Activated B cell treated with CpG ODN at 0.5 μM for 24 hours (primary cell): ENCODE results near the gene KLK8. TPM values are rescaled to one million over a fixed set of nuclear protein-coding genes. Genes with fewer than 3 reads are reported as not detected.

Source experiments
- ATAC-seq: fragments of 200-7000 bp; cut with Tn5 transposase; one replicate; pipeline ENCODE4 v1.10.0; 2021; ENCODE audit warnings: low read depth, mild to moderate bottlenecking, moderate library complexity
- CTCF ChIA-PET: fragments of 350-600 bp; sonication (Branson Sonifier 250); formaldehyde crosslinking; loops from one replicate; lab custom pipeline; 2021; ENCODE audit warnings: antibody characterized with exemption; lab: Charles Lee
- POLR2A ChIA-PET: fragments of 350-600 bp; sonication (Branson Sonifier 250); formaldehyde crosslinking; loops from one replicate; lab custom pipeline; 2021; ENCODE audit warnings: antibody characterized with exemption; lab: Charles Lee
- DNase-seq: peaks from one replicate; pipeline ENCODE4 v3.0.0; 2022
- H3K27ac Mint-ChIP-seq: one replicate; pipeline ENCODE4 v1.8.0; 2020; ENCODE audit warnings: mixed read lengths
- H3K27me3 Mint-ChIP-seq: one replicate; pipeline ENCODE4 v1.8.0; 2021; ENCODE audit warnings: mixed read lengths
- H3K36me3 Mint-ChIP-seq: one replicate; pipeline ENCODE4 v1.8.0; 2021; ENCODE audit warnings: low read depth, mixed read lengths
- H3K4me1 Mint-ChIP-seq: one replicate; pipeline ENCODE4 v1.8.0; 2021; ENCODE audit warnings: mixed read lengths
- H3K4me3 Mint-ChIP-seq: one replicate; pipeline ENCODE4 v1.8.0; 2020; ENCODE audit warnings: mild to moderate bottlenecking, mixed read lengths
- H3K9me3 Mint-ChIP-seq: one replicate; pipeline ENCODE4 v1.8.0; 2020; ENCODE audit warnings: mixed read lengths
- intact Hi-C: fragments of 100-400 bp; cut with micrococcal nuclease; formaldehyde crosslinking; loops from one replicate; pipeline ENCODE4 v1.15.1; 2024
- total RNA-seq: library from RNA; stranded (reverse); gene quantifications from 2 replicates; pipeline ENCODE4 v1.2.3, GENCODE V29; 2022
- TF ChIP-seq, protein P1 (sequence below): fragments of 200-600 bp; IDR thresholded peaks from one replicate; pipeline ENCODE4 v1.8.0; 2022; ENCODE audit warnings: antibody characterized with exemption, mild to moderate bottlenecking

The KLK8 gene
- total RNA-seq, 1 donor from 2014 or later: not detected

DNA sequence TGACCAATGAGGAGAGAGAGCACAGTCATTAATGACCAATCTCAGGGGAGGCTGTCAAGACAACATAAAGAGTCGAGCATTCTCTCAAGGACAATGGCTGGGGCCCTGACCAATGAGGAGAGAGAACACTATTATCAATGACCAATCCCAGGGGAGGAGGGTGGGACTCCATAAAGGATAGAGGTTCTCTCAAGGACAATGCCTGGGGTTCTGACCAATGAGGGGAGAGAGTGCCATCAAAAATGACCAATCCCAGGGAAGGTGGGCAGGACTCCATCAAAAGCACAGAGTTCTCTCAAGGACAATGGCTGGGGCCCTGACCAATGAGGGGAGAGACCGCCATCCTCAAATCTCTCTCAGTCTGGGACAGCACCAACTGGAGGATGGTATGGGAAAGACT lies 28.3 kb upstream of the KLK8 start:
- H3K4me3 Mint-ChIP-seq: no peak overlapping the region
- intact Hi-C loops: no loop called here
- ChIA-PET POLR2A (no interaction called here), CTCF (no interaction called here)
- H3K9me3 Mint-ChIP-seq: no peaks in the 10 kb centered on the region
- DNase-seq (no peak), ATAC-seq (no peak)
- H3K27me3 Mint-ChIP-seq: peaks cover 22% of the 10 kb centered on the region
- no peaks in the 10 kb centered on the region for H3K36me3 Mint-ChIP-seq
- no peak overlapping the region for H3K27ac Mint-ChIP-seq
- TF ChIP-seq, protein P1, sequence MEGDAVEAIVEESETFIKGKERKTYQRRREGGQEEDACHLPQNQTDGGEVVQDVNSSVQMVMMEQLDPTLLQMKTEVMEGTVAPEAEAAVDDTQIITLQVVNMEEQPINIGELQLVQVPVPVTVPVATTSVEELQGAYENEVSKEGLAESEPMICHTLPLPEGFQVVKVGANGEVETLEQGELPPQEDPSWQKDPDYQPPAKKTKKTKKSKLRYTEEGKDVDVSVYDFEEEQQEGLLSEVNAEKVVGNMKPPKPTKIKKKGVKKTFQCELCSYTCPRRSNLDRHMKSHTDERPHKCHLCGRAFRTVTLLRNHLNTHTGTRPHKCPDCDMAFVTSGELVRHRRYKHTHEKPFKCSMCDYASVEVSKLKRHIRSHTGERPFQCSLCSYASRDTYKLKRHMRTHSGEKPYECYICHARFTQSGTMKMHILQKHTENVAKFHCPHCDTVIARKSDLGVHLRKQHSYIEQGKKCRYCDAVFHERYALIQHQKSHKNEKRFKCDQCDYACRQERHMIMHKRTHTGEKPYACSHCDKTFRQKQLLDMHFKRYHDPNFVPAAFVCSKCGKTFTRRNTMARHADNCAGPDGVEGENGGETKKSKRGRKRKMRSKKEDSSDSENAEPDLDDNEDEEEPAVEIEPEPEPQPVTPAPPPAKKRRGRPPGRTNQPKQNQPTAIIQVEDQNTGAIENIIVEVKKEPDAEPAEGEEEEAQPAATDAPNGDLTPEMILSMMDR: no peak
- H3K4me1 Mint-ChIP-seq: no peaks in the 10 kb centered on the region

DNA sequence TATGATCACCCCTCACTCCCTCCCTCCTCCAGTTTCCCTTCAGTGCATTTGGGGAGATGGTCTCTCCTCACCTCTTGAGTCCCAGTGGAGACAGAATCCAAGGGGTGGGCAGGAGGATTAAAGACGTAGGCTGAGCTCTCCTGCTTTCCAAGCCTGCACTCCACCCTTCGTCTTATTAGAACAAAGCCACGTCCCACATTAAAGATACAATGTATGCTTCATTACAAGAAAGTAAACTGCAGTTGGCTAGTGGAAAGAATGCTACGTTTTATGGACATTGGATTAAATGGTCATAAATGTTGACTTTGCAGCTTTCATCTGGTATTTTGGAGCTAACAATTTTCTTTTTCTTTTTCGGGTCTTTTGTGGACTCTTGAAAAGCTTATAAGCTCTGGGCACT lies 26.5 kb upstream of the KLK8 start:
- ChIA-PET POLR2A (no interaction called here), CTCF (no interaction called here)
- peaks cover 24% of the 10 kb centered on the region for H3K27me3 Mint-ChIP-seq
- H3K9me3 Mint-ChIP-seq: no peaks in the 10 kb centered on the region
- TF ChIP-seq, protein P1: no peak
- H3K36me3 Mint-ChIP-seq: no peaks in the 10 kb centered on the region
- no peak overlapping the region for H3K27ac Mint-ChIP-seq
- no peak for ATAC-seq
- intact Hi-C loops: no loop called here
- no peaks in the 10 kb centered on the region for H3K4me1 Mint-ChIP-seq
- no peak for DNase-seq
- no peak overlapping the region for H3K4me3 Mint-ChIP-seq

DNA sequence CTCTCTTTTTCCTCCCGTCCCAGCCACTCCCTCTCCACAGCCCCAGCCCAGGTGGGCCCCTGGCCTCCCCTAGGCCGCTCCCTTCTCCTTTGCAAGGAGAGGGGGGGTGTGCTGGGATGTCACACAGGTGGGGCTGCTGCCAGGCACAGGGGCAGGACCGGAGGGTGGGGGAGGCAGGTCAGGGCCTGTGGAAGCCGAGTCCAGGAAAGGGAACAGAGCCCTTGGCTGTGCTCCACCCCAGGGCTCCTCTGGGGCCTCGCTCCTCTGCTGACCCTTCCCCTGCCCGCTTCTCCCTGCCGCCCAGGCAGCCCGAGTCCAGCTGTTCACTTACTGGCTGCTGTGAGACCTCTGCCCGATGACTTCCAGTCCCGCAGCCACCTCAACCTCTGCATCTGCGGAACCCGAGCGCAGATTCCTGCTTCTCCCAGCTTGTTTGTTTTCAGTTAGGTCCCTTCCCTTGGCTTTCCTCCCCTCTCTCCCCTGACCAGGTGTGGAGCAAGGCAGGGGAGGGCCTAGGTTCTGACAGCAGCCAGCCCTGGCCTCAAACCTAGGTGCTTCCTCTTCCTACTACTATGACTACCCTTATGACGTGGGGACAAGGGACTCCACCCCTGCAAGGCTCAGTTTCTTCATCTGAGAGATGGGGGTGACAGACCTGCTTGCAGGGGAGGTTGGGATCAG lies 25.9 kb upstream of the KLK8 start:
- TF ChIP-seq, protein P1: no peak
- no peak for DNase-seq
- no peak for ATAC-seq
- H3K4me1 Mint-ChIP-seq: no peaks in the 10 kb centered on the region
- no peak overlapping the region for H3K27ac Mint-ChIP-seq
- ChIA-PET CTCF (no interaction called here), POLR2A (no interaction called here)
- peaks cover 28% of the 10 kb centered on the region for H3K27me3 Mint-ChIP-seq
- H3K36me3 Mint-ChIP-seq: no peaks in the 10 kb centered on the region
- intact Hi-C loops: no loop called here
- H3K9me3 Mint-ChIP-seq: no peaks in the 10 kb centered on the region
- no peak overlapping the region for H3K4me3 Mint-ChIP-seq

DNA sequence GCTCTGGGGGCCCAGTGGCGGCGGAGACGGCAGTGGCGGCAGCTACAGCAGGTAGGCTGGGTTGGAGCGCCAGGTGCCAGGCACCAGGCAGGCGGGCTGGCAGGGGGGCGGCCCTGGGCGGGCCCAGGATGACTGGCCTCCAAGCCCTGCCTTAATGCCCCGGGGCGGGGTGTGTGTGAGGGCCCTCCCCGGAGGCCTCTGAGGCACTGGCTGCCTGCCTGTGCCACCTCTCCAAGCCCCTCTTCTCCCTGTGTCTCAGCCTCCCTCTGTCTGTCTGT lies 25.1 kb upstream of the KLK8 start, which contains the start of gene KLK11:
KLK11 (minus strand) TSS at position 63 of the 278 bp plus-strand sequence. CDS start 985 bp downstream, outside the sequence.
- Mint-ChIP-seq H3K27ac (no peak within 1 kb of the TSS), H3K4me1 (no peaks in the 10 kb centered on the region), H3K27me3 (peaks cover 27% of the 10 kb centered on the region), H3K9me3 (no peaks in the 10 kb centered on the region), H3K36me3 (no peaks in the 10 kb centered on the region), H3K4me3 (no peak within 1 kb of the TSS)
- intact Hi-C loops: no loop called here
- ChIA-PET CTCF (no interaction called here), POLR2A (no interaction called here)
- DNase-seq (no peak), ATAC-seq (no peak)
- TF ChIP-seq, protein P1: no peak

DNA sequence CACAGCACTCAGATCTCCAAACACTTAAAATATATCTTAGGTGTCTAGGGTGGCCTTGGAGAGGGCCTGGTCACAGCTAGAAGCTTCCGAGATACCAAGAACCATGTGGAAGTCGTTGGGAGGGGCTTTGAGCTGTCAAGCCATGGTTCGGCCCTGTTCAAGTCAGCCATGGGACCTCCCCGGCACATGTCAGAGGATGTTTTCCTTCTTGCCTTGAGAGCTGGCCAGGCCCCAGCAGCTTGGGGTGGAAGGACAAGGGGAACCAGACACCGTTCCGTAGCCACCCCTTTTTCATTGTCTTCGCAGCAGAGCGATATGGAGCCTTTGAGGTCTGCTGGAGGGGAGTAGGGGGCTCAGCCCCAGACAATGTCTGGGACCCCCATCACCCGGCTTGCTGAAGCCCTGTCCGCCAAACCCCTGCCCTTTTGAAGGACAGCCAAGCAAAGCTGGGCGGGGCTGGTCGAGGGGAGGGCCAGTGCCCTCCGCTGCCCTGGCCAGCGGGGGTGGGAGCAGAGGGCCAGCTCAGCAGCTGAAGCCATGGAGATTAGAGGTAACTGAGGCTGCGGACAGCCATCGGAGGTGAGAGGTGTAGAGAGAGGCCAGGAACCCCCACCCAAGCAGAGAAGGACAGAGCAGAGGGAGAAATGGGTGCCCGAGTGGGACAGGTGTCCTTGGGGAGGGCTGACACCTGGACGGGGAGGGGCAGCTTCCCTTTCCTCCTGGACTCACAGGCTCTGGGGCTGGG lies 24.6 kb upstream of the KLK8 start:
- Mint-ChIP-seq H3K27me3 (peaks cover 24% of the 10 kb centered on the region), H3K9me3 (no peaks in the 10 kb centered on the region), H3K4me1 (no peaks in the 10 kb centered on the region), H3K4me3 (no peak overlapping the region), H3K36me3 (no peaks in the 10 kb centered on the region), H3K27ac (no peak overlapping the region)
- intact Hi-C loops: no loop called here
- TF ChIP-seq, protein P1: no peak
- ChIA-PET POLR2A (no interaction called here), CTCF (no interaction called here)
- DNase-seq: no peak
- ATAC-seq: no peak
